Activated T-cell treated with anti-CD3 and anti-CD28 coated beads, Interleukin-2, amount 50 U/mL, for 24 hours (primary cell): ENCODE measurements around the gene ANKRD39.

Experiments used
- DNase-seq: peaks from one replicate; pipeline ENCODE4 v3.0.0-alpha.2; 2020
- H3K27ac Mint-ChIP-seq: 2 replicates; pipeline ENCODE4 v1.8.0; 2020; ENCODE audit warnings: mild to moderate bottlenecking, mixed read lengths
- H3K27me3 Mint-ChIP-seq: 2 replicates; pipeline ENCODE4 v1.8.0; 2020; ENCODE audit warnings: mixed read lengths
- H3K36me3 Mint-ChIP-seq: 2 replicates; pipeline ENCODE4 v1.8.0; 2020; ENCODE audit warnings: low read depth, mixed read lengths
- H3K4me1 Mint-ChIP-seq: 2 replicates; pipeline ENCODE4 v1.8.0; 2020; ENCODE audit warnings: low read depth, mixed read lengths
- H3K4me3 Mint-ChIP-seq: 2 replicates; pipeline ENCODE4 v1.8.0; 2020; ENCODE audit warnings: mild to moderate bottlenecking, moderate library complexity, mixed read lengths
- H3K9me3 Mint-ChIP-seq: 2 replicates; pipeline ENCODE4 v1.8.0; 2020; ENCODE audit warnings: mixed read lengths

The ANKRD39 gene

GRCh38 chr2:96798733-96799622, 58.8 kb downstream of the ANKRD39 start:
- no peak overlapping the region for H3K4me3 Mint-ChIP-seq
- H3K4me1 Mint-ChIP-seq = no peaks in the 10 kb centered on the region
- no peak overlapping the region for H3K27ac Mint-ChIP-seq
- H3K36me3 Mint-ChIP-seq = peaks cover 22% of the 10 kb centered on the region
- H3K9me3 Mint-ChIP-seq = no peaks in the 10 kb centered on the region
- DNase-seq = no peak
- no peaks in the 10 kb centered on the region for H3K27me3 Mint-ChIP-seq
